Sigmoid colon (tissue), 4 donors: ENCODE results near the gene PHLPP1.

ENCODE experiments used
- EP300 ChIP-seq, 4 donors: sonication (generic); formaldehyde crosslinking; IDR thresholded peaks; one replicate each; pipeline ENCODE4 v1.6.1; 2017; ENCODE audit warnings: antibody characterized with exemption in 4 of 4
- TF ChIP-seq, protein P1 (sequence below), 4 experiments: fragments of 450-650 bp in 3 of 4; fragments of 200-600 bp in 1 of 4; IDR thresholded peaks; one replicate each; pipeline ENCODE4 v1.5.1; 2016 to 2019; ENCODE audit warnings: antibody characterized with exemption in 4 of 4, mild to moderate bottlenecking in 3 of 4, moderate library complexity in 2 of 4

DNA sequence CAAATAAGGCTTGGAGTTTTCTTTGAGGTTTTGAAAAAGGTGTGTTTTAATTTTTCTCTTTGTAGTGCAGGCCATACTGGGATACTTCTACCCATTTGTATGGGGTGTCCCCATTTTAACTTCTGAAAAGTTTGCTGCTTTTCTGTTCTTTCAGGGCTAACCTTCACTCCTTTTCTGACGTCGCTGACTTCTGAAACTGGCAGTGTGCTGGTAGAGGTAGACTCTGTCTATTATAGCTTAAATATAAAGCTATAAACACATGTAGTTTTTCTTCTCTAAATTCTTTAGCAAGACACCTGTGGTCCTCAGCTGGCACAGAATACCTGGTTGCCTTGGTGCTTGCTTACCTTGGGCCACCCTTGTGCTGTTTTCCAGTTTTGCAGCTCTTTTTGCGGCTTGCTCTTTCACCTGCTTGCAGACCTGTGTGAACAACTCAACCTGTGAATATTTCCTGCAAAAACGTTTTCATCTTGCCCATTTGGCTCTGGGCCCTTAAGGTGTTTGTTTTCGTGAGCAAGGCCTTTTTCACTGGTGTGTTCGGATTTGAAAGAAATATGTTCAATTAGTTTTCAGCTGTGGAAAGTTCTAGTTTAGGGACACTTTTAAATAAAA, 42.2 kb downstream of the PHLPP1 start:
- TF ChIP-seq, protein P1, sequence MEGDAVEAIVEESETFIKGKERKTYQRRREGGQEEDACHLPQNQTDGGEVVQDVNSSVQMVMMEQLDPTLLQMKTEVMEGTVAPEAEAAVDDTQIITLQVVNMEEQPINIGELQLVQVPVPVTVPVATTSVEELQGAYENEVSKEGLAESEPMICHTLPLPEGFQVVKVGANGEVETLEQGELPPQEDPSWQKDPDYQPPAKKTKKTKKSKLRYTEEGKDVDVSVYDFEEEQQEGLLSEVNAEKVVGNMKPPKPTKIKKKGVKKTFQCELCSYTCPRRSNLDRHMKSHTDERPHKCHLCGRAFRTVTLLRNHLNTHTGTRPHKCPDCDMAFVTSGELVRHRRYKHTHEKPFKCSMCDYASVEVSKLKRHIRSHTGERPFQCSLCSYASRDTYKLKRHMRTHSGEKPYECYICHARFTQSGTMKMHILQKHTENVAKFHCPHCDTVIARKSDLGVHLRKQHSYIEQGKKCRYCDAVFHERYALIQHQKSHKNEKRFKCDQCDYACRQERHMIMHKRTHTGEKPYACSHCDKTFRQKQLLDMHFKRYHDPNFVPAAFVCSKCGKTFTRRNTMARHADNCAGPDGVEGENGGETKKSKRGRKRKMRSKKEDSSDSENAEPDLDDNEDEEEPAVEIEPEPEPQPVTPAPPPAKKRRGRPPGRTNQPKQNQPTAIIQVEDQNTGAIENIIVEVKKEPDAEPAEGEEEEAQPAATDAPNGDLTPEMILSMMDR (IDR thresholded peaks at IDR 0.05): no peak
- no peak for TF ChIP-seq EP300 (IDR thresholded peaks at IDR 0.05)
